Liver (tissue), 9 donors: ENCODE measurements around the gene AMZ1. TPM values are rescaled to one million over a fixed set of nuclear protein-coding genes. Genes with fewer than 3 reads are reported as not detected.

Source experiments
- DNase-seq: peaks from one replicate; pipeline ENCODE4 v3.0.0-alpha.2; 2017; ENCODE audit warnings: low spot score
- H3K27ac ChIP-seq, 2 donors: one replicate each; pipeline ENCODE4 v1.7.0; 2013; ENCODE audit warnings: inconsistent platforms in 2 of 2, low read length in 2 of 2, control low read depth in 1 of 2, low read depth in 1 of 2, mild to moderate bottlenecking in 1 of 2
- H3K27me3 ChIP-seq, 4 donors: one replicate each; pipeline versions ENCODE4 v1.6.1 to v1.7.0; 2013; ENCODE audit warnings: low read length in 3 of 4, inconsistent platforms in 1 of 4, mild to moderate bottlenecking in 1 of 4, moderate library complexity in 1 of 4; ENCODE audit not compliant: control insufficient read depth in 4 of 4, insufficient read depth in 4 of 4
- H3K36me3 ChIP-seq, 4 donors: one replicate each; pipeline versions ENCODE4 v1.6.1 to v1.7.0; 2013; ENCODE audit warnings: low read length in 3 of 4, mild to moderate bottlenecking in 3 of 4, low read depth in 1 of 4, moderate library complexity in 1 of 4; ENCODE audit not compliant: control insufficient read depth in 4 of 4, insufficient read depth in 3 of 4
- H3K4me1 ChIP-seq, 4 donors: one replicate each; pipeline versions ENCODE4 v1.6.1 to v1.7.0; 2013; ENCODE audit warnings: low read length in 3 of 4, mild to moderate bottlenecking in 3 of 4, moderate library complexity in 1 of 4; ENCODE audit not compliant: control insufficient read depth in 4 of 4, insufficient read depth in 4 of 4
- H3K4me3 ChIP-seq, 3 donors: one replicate each; pipeline versions ENCODE4 v1.6.1 to v1.7.0; 2013; ENCODE audit warnings: low read length in 3 of 3, control low read depth in 1 of 3, low read depth in 1 of 3, mild to moderate bottlenecking in 1 of 3
- H3K9ac ChIP-seq, 2 donors: one replicate each; pipeline ENCODE4 v1.7.0; 2013; ENCODE audit warnings: low read length in 2 of 2, mild to moderate bottlenecking in 2 of 2, moderate library complexity in 2 of 2, control low read depth in 1 of 2, low read depth in 1 of 2
- H3K9me3 ChIP-seq, 4 donors: one replicate each; pipeline versions ENCODE4 v1.6.1 to v1.7.0; 2013; ENCODE audit warnings: low read length in 3 of 4; ENCODE audit not compliant: control insufficient read depth in 4 of 4
- EGR1 ChIP-seq, 2 donors: IDR thresholded peaks; 2 replicates each; pipeline ENCODE4 v1.6.1; 2016 to 2018; ENCODE audit warnings: antibody characterized with exemption in 2 of 2, low read depth in 2 of 2
- FOXA1 ChIP-seq: IDR thresholded peaks from 2 replicates; pipeline ENCODE4 v1.6.1; 2016; ENCODE audit warnings: antibody characterized with exemption
- FOXA2 ChIP-seq: IDR thresholded peaks from 2 replicates; pipeline ENCODE4 v1.6.1; 2016; ENCODE audit warnings: antibody characterized with exemption
- GABPA ChIP-seq, 2 donors: IDR thresholded peaks in 1 of 2; conservative IDR thresholded peaks in 1 of 2; 2 replicates each; pipeline ENCODE4 v1.6.1; 2016; ENCODE audit warnings: antibody characterized with exemption in 2 of 2, mild to moderate bottlenecking in 1 of 2, moderate library complexity in 1 of 2
- HNF4A ChIP-seq, 2 donors: conservative IDR thresholded peaks; 2 replicates each; pipeline ENCODE4 v1.6.1; 2016; ENCODE audit warnings: antibody characterized with exemption in 2 of 2, mild to moderate bottlenecking in 2 of 2
- HNF4G ChIP-seq: IDR thresholded peaks from 2 replicates; pipeline ENCODE4 v1.6.1; 2016; ENCODE audit warnings: antibody characterized with exemption
- JUND ChIP-seq, 2 donors: IDR thresholded peaks; 2 replicates each; pipeline ENCODE4 v1.6.1; 2016; ENCODE audit warnings: antibody characterized with exemption in 2 of 2
- NR2F2 ChIP-seq: IDR thresholded peaks from 2 replicates; pipeline ENCODE4 v1.6.1; 2016; ENCODE audit warnings: antibody characterized with exemption
- RAD21 ChIP-seq, 2 donors: IDR thresholded peaks; 2 replicates each; pipeline ENCODE4 v1.6.1; 2016; ENCODE audit warnings: antibody characterized with exemption in 2 of 2, mild to moderate bottlenecking in 2 of 2
- REST ChIP-seq: IDR thresholded peaks from 2 replicates; pipeline ENCODE4 v1.6.1; 2016; ENCODE audit warnings: antibody characterized with exemption, mild to moderate bottlenecking
- RXRA ChIP-seq, 2 donors: IDR thresholded peaks; 2 replicates each; pipeline ENCODE4 v1.6.1; 2017 to 2018; ENCODE audit warnings: antibody characterized with exemption in 2 of 2, mild to moderate bottlenecking in 1 of 2
- SP1 ChIP-seq: IDR thresholded peaks from 2 replicates; pipeline ENCODE4 v1.6.1; 2018; ENCODE audit warnings: antibody characterized with exemption, mild to moderate bottlenecking
- TAF1 ChIP-seq: conservative IDR thresholded peaks from 2 replicates; pipeline ENCODE4 v1.6.1; 2016; ENCODE audit warnings: antibody characterized with exemption, mild to moderate bottlenecking
- YY1 ChIP-seq: IDR thresholded peaks from 2 replicates; pipeline ENCODE4 v1.6.1; 2016; ENCODE audit warnings: antibody characterized with exemption, mild to moderate bottlenecking
- WGBS: extraction: QIAGEN DNeasy Blood & Tissue Kit; methylation state at CpG from one replicate; pipeline ENCODE4 v1.1.7; 2013; 5-methylcytosine and 5-hydroxymethylcytosine counted together
- polyA plus RNA-seq, 2 donors: library from polyadenylated mRNA; stranded (reverse) in 1 of 2; unstranded in 1 of 2; fragments of 200-250 nt in 1 of 2; fragments of >200 nt in 1 of 2; fragmentation: Nextera tagmentation in 1 of 2; extraction: Ambion mirVana in 1 of 2; gene quantifications; one replicate each; pipeline versions ENCODE4 v1.2.1 to v1.2.3, GENCODE V29; 2013 to 2015
- total RNA-seq, 2 donors: library from RNA; depleted of rRNA; stranded (reverse); fragments of >200 nt; gene quantifications; one replicate each; pipeline ENCODE4 v1.2.3, GENCODE V29; 2014
- TF ChIP-seq, protein P1 (sequence below): fragments of 150-350 bp; IDR thresholded peaks from 2 replicates; pipeline ENCODE4 v1.5.1; 2017; ENCODE audit warnings: improper control_type of control experiment, low read depth, low read length; ENCODE audit not compliant: missing input control
- TF ChIP-seq, protein P2 (sequence below): IDR thresholded peaks from 2 replicates; pipeline ENCODE4 v1.6.1; 2016; ENCODE audit warnings: antibody characterized with exemption
- TF ChIP-seq, protein P3 (sequence below): IDR thresholded peaks from 2 replicates; pipeline ENCODE4 v1.6.1; 2016; ENCODE audit warnings: antibody characterized with exemption
- TF ChIP-seq, protein P4 (sequence below): IDR thresholded peaks from 2 replicates; pipeline ENCODE4 v1.6.1; 2016; ENCODE audit warnings: antibody characterized with exemption
- donor health status: healthy.
- donor health status: healthy.
- donor health status: healthy.
- donor health status: healthy.
- donor health status: healthy.

Gene AMZ1
- total and polyA plus RNA-seq, 4 donors = 0.10 to 1.3 (median 1.1) TPM; not detected in 1

DNA sequence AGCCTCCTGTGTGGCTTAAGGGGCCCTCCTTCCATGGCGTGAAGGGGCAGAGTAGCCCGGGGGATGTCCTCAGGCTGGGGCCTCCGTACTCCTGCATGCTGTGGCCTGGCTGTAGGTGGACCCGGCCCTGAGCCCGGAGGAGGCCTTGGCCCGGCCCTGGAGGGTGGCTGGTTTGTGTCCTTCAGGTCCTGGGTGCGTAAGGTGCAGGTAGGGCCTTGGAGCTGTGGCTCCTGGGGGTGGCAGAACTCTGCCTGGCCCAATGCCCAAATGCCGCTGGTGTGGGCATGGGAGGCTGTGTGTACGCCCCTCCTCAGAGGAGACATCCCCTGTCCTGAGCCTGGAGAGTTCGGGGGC lies 26.9 kb upstream of the AMZ1 start:
- no peaks in the 10 kb centered on the region for H3K9me3 ChIP-seq
- no peak overlapping the region for H3K9ac ChIP-seq
- WGBS = 91% methylated on average over 10 of the region's 10 CpGs
- no peak for DNase-seq
- H3K27ac ChIP-seq = no peak overlapping the region
- H3K36me3 ChIP-seq = peaks cover 0 to 11% (median 4%) of the 10 kb centered on the region in 4 donors
- H3K4me1 ChIP-seq = peaks cover 15 to 47% (median 35%) of the 10 kb centered on the region in 4 donors
- H3K4me3 ChIP-seq = no peak overlapping the region
- TF ChIP-seq FOXA2 = no peak
- TF ChIP-seq SP1 = no peak
- no peak for TF ChIP-seq REST
- no peak for TF ChIP-seq RXRA (IDR thresholded peaks at IDR 0.05)
- TF ChIP-seq FOXA1 = no peak
- TF ChIP-seq, protein P1, sequence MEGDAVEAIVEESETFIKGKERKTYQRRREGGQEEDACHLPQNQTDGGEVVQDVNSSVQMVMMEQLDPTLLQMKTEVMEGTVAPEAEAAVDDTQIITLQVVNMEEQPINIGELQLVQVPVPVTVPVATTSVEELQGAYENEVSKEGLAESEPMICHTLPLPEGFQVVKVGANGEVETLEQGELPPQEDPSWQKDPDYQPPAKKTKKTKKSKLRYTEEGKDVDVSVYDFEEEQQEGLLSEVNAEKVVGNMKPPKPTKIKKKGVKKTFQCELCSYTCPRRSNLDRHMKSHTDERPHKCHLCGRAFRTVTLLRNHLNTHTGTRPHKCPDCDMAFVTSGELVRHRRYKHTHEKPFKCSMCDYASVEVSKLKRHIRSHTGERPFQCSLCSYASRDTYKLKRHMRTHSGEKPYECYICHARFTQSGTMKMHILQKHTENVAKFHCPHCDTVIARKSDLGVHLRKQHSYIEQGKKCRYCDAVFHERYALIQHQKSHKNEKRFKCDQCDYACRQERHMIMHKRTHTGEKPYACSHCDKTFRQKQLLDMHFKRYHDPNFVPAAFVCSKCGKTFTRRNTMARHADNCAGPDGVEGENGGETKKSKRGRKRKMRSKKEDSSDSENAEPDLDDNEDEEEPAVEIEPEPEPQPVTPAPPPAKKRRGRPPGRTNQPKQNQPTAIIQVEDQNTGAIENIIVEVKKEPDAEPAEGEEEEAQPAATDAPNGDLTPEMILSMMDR = no peak
- no peak for TF ChIP-seq RAD21 (IDR thresholded peaks at IDR 0.05)
- no peak for TF ChIP-seq YY1
- TF ChIP-seq NR2F2 = no peak
- TF ChIP-seq HNF4G = no peak
- no peak for TF ChIP-seq EGR1 (IDR thresholded peaks at IDR 0.05; ENCODE audit: low read depth in 2 of 2)
- no peak for TF ChIP-seq HNF4A (conservative IDR thresholded peaks at IDR 0.05)
- TF ChIP-seq, protein P2, sequence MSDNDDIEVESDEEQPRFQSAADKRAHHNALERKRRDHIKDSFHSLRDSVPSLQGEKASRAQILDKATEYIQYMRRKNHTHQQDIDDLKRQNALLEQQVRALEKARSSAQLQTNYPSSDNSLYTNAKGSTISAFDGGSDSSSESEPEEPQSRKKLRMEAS = no peak
- TF ChIP-seq, protein P3, sequence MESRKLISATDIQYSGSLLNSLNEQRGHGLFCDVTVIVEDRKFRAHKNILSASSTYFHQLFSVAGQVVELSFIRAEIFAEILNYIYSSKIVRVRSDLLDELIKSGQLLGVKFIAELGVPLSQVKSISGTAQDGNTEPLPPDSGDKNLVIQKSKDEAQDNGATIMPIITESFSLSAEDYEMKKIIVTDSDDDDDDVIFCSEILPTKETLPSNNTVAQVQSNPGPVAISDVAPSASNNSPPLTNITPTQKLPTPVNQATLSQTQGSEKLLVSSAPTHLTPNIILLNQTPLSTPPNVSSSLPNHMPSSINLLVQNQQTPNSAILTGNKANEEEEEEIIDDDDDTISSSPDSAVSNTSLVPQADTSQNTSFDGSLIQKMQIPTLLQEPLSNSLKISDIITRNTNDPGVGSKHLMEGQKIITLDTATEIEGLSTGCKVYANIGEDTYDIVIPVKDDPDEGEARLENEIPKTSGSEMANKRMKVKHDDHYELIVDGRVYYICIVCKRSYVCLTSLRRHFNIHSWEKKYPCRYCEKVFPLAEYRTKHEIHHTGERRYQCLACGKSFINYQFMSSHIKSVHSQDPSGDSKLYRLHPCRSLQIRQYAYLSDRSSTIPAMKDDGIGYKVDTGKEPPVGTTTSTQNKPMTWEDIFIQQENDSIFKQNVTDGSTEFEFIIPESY = no peak
- TF ChIP-seq TAF1 = no peak
- TF ChIP-seq GABPA (IDR thresholded peaks at IDR 0.05 in 1 of 2, conservative IDR thresholded peaks at IDR 0.05 in 1 of 2) = no peak
- no peaks in the 10 kb centered on the region for H3K27me3 ChIP-seq

- Histone ChIP-seq H3K36me3 (peaks cover 0 to 8% (median 3%) of the 10 kb centered on the region in 4 donors), H3K4me1 (peaks cover 15 to 51% (median 39%) of the 10 kb centered on the region in 4 donors), H3K9me3 (no peaks in the 10 kb centered on the region), H3K4me3 (no peak overlapping the region), H3K27ac (peak overlapping the region; percentile 96), H3K27me3 (no peaks in the 10 kb centered on the region), H3K9ac (no peak overlapping the region)
- no peak for DNase-seq
- 80% methylated on average over 43 of the region's 43 CpGs for WGBS
- TF ChIP-seq RAD21 (IDR thresholded peaks at IDR 0.05) (peak in 1 of 2 donors; percentile 58), EGR1 (IDR thresholded peaks at IDR 0.05; ENCODE audit: low read depth in 2 of 2) (no peak), FOXA1 (no peak), NR2F2 (no peak), SP1 (no peak), TAF1 (no peak), RXRA (IDR thresholded peaks at IDR 0.05) (peak in 1 of 2 donors; percentile 25), JUND (IDR thresholded peaks at IDR 0.05) (no peak), HNF4A (conservative IDR thresholded peaks at IDR 0.05) (no peak), YY1 (no peak)
- TF ChIP-seq, protein P3 = no peak
- TF ChIP-seq, protein P1 = peak; percentile 22
- TF ChIP-seq, protein P4, sequence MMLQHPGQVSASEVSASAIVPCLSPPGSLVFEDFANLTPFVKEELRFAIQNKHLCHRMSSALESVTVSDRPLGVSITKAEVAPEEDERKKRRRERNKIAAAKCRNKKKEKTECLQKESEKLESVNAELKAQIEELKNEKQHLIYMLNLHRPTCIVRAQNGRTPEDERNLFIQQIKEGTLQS = no peak
- TF ChIP-seq, protein P2 = no peak
Measured at GRCh38 chr7:2661602-2662272, 26.3 kb upstream of the AMZ1 start.
